Measurements from ENCODE around the gene MZB1.
"Not testable (repeated sequence)": the region's sequence is repeated elsewhere in the genome, so short reads cannot be mapped to it uniquely, and the experiment has no call there.

- not testable (repeated sequence) for TF ChIP-seq CTCF (IDR thresholded peaks at IDR 0.05; ENCODE audit: borderline replicate concordance, extremely low read depth, low read length, poor library complexity, severe bottlenecking); EZH2 (IDR thresholded peaks at IDR 0.05; ENCODE audit: borderline replicate concordance, low read depth, low read length, severe bottlenecking)
These were observed 2.8 kb downstream of the MZB1 start for GRCh38 chr5:139386956-139387355.

All from DND-41 (cell line).